Measurements from ENCODE around the gene ANO2. TPM values are rescaled to one million over a fixed set of nuclear protein-coding genes. Genes with fewer than 3 reads are reported as not detected.

Gene ANO2
- total RNA-seq, 4 donors from 2014 or later: 2.0 to 9.8 (median 4.9) TPM

GRCh38 chr12:5520037-5520436 lies 425.0 kb downstream of the ANO2 start:
- no peak for TF ChIP-seq CTCF (IDR thresholded peaks at IDR 0.05 in 4 of 5, conservative IDR thresholded peaks at IDR 0.05 in 1 of 5)
- no peak for TF ChIP-seq POLR2A (IDR thresholded peaks at IDR 0.05)
- Histone ChIP-seq H3K27ac (no peak overlapping the region), H3K4me3 (no peak overlapping the region), H3K36me3 (no peaks in the 10 kb centered on the region), H3K9me3 (no peaks in the 10 kb centered on the region), H3K4me1 (no peaks in the 10 kb centered on the region), H3K27me3 (no peaks in the 10 kb centered on the region)
- DNase-seq (no peak), ATAC-seq (no peak)
- in situ Hi-C loops (cut with MboI; ENCODE audit: low sequenced_read_pairs in 4 of 4): no loop called here
- intact Hi-C loops (cut with DNase I; ENCODE audit: low total_unique reads): no loop called here

- DNase-seq: no peak
- intact Hi-C loops (cut with DNase I; ENCODE audit: low total_unique reads) (no loop called here), in situ Hi-C loops (cut with MboI; ENCODE audit: low sequenced_read_pairs in 4 of 4) (no loop called here)
- TF ChIP-seq CTCF (IDR thresholded peaks at IDR 0.05 in 4 of 5, conservative IDR thresholded peaks at IDR 0.05 in 1 of 5): no peak
- TF ChIP-seq POLR2A (IDR thresholded peaks at IDR 0.05): no peak
- no peaks in the 10 kb centered on the region for H3K9me3 ChIP-seq
- no peaks in the 10 kb centered on the region for H3K4me1 ChIP-seq
- H3K4me3 ChIP-seq: no peak overlapping the region
- ATAC-seq: no peak
- H3K27me3 ChIP-seq: no peaks in the 10 kb centered on the region
- H3K27ac ChIP-seq: no peak overlapping the region
- no peaks in the 10 kb centered on the region for H3K36me3 ChIP-seq
Observed at GRCh38 chr12:5518584-5519365, 426.3 kb downstream of the ANO2 start.

- Histone ChIP-seq H3K9me3 (no peaks in the 10 kb centered on the region), H3K27me3 (peaks cover 0 to 5% (median 0%) of the 10 kb centered on the region in 3 donors), H3K4me3 (no peak overlapping the region), H3K36me3 (no peaks in the 10 kb centered on the region), H3K27ac (no peak overlapping the region), H3K4me1 (peaks cover 0 to 3% of the 10 kb centered on the region in 2 donors)
- DNase-seq: no peak
- intact Hi-C loops (cut with DNase I; ENCODE audit: low total_unique reads): no loop called here
- in situ Hi-C loops (cut with MboI; ENCODE audit: low sequenced_read_pairs in 4 of 4): no loop called here
- ATAC-seq: no peak
- TF ChIP-seq POLR2A (IDR thresholded peaks at IDR 0.05): no peak
Observed at GRCh38 chr12:5516371-5517241, 428.5 kb downstream of the ANO2 start.

- in situ Hi-C loops (cut with MboI; ENCODE audit: low sequenced_read_pairs in 4 of 4): no loop called here
- Histone ChIP-seq H3K27ac (no peak overlapping the region), H3K4me1 (peaks cover 0 to 6% of the 10 kb centered on the region in 2 donors), H3K9me3 (no peaks in the 10 kb centered on the region), H3K36me3 (no peaks in the 10 kb centered on the region), H3K4me3 (no peak overlapping the region), H3K27me3 (peaks cover 0 to 7% (median 4%) of the 10 kb centered on the region in 3 donors)
- no peak for TF ChIP-seq POLR2A (IDR thresholded peaks at IDR 0.05)
- TF ChIP-seq CTCF (IDR thresholded peaks at IDR 0.05 in 4 of 5, conservative IDR thresholded peaks at IDR 0.05 in 1 of 5): no peak
- ATAC-seq (no peak), DNase-seq (no peak)
- intact Hi-C loops (cut with DNase I; ENCODE audit: low total_unique reads): no loop called here
Observed at GRCh38 chr12:5515458-5515857, 429.6 kb downstream of the ANO2 start.

GRCh38 chr12:5514545-5514944 lies 430.5 kb downstream of the ANO2 start:
- Histone ChIP-seq H3K9me3 (no peaks in the 10 kb centered on the region), H3K27ac (no peak overlapping the region), H3K4me1 (peaks cover 0 to 6% of the 10 kb centered on the region in 2 donors), H3K36me3 (no peaks in the 10 kb centered on the region), H3K4me3 (no peak overlapping the region), H3K27me3 (peaks cover 0 to 7% (median 4%) of the 10 kb centered on the region in 3 donors)
- TF ChIP-seq POLR2A (IDR thresholded peaks at IDR 0.05): no peak
- TF ChIP-seq CTCF (IDR thresholded peaks at IDR 0.05 in 4 of 5, conservative IDR thresholded peaks at IDR 0.05 in 1 of 5): no peak
- DNase-seq (no peak), ATAC-seq (no peak)
- in situ Hi-C loops (cut with MboI; ENCODE audit: low sequenced_read_pairs in 4 of 4): no loop called here
- intact Hi-C loops (cut with DNase I; ENCODE audit: low total_unique reads): no loop called here
